GM12865 (cell line): Measurements from ENCODE around the gene TRAF4.
"Not testable (repeated sequence)": the region's sequence is repeated elsewhere in the genome, so short reads cannot be mapped to it uniquely, and the experiment has no call there.

ENCODE experiments used
- DNase-seq: peaks from one replicate; pipeline ENCODE4 v3.0.0; 2010; ENCODE audit warnings: low read depth
- H3K4me3 ChIP-seq: 2 replicates; pipeline ENCODE4 v1.5.1; 2011; ENCODE audit warnings: mild to moderate bottlenecking, low read depth, low read length, control low read depth
- TF ChIP-seq, protein P1 (sequence below): IDR thresholded peaks from 2 replicates; pipeline ENCODE4 v1.5.1; 2011; ENCODE audit warnings: low read length, control low read depth, low read depth, inconsistent platforms; ENCODE audit not compliant: insufficient read depth; ENCODE audit errors: missing control alignments

TRAF4 gene

DNA sequence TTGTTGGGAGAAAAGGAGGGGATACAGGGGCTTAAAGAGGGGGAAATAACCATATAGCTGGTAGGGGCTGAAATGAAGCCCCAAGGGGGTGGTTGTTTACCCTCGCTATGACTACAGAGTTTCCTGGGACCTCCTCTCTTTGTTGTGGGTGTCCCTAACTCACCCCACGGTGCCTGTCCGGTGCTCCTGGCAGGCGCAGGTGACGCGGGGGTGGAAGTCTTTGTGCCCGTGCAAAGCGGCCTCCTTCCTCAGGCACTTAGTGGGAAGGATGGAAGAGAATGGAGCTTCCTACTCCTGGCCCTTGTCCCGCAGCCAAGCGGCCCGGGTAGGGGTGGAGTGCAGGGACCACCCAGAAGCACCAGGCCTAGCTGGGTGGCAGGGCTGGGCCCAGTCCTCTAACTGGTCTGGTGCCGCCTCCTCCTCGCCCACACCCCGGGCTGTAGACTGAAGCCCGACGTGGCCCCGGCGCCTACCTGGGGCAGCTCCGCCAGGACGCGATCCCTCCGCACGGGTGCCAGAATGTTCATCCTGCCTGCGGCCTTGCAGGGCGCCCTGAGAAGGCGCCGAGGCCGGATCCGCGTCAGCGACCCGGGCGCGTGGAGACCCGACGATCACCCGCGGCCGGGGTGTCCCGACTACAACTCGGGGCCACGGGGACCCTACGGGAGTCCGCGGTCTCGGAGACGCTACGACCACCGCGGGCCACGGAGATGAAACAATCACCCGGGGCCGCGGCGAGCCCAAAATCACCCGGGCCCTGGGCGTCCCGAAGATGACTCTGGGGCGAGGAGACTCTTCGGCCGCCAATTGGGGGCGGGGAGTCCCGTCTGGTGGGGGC, 26.9 kb upstream of the TRAF4 start:
- DNase-seq = no peak
- TF ChIP-seq, protein P1, sequence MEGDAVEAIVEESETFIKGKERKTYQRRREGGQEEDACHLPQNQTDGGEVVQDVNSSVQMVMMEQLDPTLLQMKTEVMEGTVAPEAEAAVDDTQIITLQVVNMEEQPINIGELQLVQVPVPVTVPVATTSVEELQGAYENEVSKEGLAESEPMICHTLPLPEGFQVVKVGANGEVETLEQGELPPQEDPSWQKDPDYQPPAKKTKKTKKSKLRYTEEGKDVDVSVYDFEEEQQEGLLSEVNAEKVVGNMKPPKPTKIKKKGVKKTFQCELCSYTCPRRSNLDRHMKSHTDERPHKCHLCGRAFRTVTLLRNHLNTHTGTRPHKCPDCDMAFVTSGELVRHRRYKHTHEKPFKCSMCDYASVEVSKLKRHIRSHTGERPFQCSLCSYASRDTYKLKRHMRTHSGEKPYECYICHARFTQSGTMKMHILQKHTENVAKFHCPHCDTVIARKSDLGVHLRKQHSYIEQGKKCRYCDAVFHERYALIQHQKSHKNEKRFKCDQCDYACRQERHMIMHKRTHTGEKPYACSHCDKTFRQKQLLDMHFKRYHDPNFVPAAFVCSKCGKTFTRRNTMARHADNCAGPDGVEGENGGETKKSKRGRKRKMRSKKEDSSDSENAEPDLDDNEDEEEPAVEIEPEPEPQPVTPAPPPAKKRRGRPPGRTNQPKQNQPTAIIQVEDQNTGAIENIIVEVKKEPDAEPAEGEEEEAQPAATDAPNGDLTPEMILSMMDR = no peak
- no peak overlapping the region for H3K4me3 ChIP-seq

DNA sequence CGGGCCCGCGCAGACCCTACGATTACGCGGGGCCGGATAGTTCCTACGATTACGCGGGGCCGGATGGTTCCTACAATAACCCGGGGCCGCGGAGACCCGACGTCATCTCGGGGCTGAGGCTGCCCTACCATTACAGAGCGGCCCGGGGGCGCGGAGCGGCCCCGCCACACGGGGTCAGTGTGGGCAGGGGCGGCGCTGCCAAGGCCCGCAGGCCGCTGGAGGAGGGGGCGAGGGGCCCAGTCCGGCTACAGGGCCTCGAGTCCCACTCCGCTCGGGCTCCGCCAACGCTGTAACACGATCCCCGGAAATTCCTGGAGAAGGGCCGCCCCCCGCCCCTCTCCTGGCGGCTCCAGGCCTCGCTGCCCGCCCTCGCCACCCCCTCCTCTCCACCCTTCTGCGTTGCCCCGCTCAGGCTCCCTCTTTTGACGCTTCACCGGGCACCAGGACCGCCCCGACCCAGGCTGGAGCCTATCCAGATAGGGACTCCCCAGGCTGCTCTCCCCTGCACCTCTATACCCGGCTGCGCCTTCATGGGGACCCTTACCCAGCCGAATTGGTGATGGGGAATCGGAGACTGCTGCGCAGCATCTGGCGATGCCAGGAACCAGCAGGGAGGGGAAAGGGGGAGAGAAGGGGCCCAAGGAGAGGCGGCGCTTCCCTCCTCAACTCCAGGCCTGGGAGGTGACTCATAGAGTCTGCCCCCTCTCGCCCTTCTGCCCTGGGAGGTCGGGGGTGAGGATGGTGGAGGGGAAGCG, 26.1 kb upstream of the TRAF4 start, which contains the start of gene RAB34:
RAB34 (minus strand) TSS at position 291 of the 755 bp plus-strand sequence. CDS start 602 bp downstream, outside the sequence.
- DNase-seq = no peak

DNA sequence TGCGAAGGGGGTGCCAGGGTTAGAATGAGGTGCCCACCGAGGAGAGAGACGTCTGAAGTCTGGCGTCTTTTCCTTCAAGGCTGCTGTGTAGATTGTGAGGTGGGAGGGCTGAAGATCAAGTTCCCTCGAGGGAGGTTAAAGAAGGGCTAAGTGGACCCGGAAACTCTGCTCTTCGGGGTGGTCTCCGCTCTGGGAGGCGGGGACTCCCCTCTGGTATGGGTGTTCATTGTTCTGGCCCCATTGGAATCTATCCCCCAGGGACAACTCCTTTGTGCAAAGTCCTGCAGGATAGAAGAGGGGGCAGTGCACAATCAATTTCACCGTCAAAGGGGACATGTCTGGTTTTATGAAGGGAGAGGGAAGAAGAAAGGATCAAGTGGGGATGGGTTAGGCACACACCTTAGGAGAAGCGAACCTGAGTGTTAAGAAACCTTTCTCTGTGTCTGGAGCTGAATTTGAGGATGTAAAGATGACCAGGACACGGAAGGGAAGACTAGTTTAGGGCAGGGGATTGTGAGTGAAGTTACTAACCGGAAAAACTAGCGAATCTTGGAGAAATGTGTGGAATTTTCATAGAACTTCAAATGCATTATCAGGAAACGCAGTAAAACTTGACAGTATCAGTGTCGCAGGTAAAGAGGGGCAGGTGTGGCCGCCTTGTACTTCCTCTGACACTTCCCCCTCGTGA, 25.3 kb upstream of the TRAF4 start:
- TF ChIP-seq, protein P1 = no peak
- H3K4me3 ChIP-seq = peak overlapping the region; percentile 77; the same call in 1 of the 2 replicates
- no peak for DNase-seq

More for the DNA sequence above, 26.1 kb upstream of the TRAF4 start, which contains the start of gene RAB34:
- H3K4me3 ChIP-seq = no peak within 1 kb of the TSS
- TF ChIP-seq, protein P1 = no peak

DNA sequence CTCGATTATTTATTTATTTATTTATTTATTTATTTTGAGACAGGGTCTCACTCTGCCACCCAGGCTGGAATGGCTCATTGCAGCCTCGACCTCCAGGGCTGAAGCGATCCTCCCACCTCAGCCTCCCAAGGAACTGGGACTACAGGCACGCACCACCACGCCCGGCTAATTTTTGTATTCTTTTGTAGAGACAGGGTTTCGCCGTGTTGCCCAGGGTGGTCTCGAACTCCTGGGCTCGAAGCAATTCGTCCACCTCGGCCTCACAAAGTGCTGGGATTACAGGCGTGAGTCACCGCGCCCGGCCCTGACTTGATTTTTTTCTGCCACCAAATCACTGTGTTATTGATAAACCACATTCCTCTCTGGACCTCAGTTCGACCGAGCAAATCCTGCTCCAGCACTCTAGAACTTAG, 24.8 kb upstream of the TRAF4 start:
- DNase-seq = no peak
- H3K4me3 ChIP-seq = peak overlapping the region; percentile 77
- TF ChIP-seq, protein P1 = no peak

DNA sequence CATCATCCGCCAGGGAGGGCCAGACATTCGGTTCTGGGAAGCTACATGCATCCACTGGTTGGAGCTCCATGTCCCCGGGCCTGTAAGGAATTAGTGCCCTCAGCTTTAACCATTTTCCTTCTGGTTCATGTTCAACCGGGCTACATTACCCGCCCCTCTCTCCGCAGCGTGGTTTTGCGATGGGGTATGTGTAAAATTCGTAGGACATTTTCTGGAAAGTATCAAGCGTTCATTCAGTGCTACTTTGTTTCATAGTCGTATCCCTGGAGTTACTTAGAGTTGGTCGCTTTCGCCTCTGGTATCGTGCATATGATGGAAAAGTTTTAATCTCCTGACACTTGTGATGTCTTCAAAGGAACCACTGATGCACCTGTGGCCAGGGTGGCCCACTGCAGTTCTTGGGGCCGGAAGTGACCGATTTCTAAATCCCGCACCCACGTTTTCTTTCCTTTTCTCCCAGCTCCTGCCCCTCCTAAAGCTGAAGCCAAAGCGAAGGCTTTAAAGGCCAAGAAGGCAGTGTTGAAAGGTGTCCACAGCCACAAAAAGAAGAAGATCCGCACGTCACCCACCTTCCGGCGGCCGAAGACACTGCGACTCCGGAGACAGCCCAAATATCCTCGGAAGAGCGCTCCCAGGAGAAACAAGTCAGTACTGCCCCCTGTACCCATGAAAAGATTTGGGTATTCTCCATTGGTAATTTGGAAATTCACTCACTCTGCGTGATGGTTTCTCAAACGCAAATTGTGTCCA, 23.4 kb upstream of the TRAF4 start:
- TF ChIP-seq, protein P1 = no peak
- peak; percentile 66 for DNase-seq
- peak overlapping the region; percentile 95 for H3K4me3 ChIP-seq

DNA sequence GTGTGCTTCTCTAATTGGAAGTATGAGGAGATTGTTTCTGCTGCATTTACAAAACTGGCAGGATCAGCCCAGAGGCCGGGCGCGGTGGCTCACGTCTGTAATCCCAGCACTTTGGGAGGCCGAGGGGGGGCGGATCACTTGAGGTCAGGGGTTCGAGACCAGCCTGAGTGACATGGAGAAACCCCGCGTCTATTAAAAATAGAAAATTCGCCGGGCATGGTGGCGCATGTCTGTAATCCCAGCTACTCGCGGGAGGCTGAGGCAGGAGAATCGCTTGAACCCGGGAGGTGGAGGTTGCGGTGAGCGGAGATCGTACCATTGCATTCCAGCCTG, 22.8 kb upstream of the TRAF4 start:
- H3K4me3 ChIP-seq = peak overlapping the region; percentile 95
- DNase-seq = not testable (repeated sequence)
